ENCODE measurements around the gene ACTMAP. TPM values are rescaled to one million over a fixed set of nuclear protein-coding genes. Genes with fewer than 3 reads are reported as not detected.

ACTMAP gene
- total RNA-seq, 4 donors from 2014 or later, result 3.3 to 8.5 (median 4.5) TPM

DNA sequence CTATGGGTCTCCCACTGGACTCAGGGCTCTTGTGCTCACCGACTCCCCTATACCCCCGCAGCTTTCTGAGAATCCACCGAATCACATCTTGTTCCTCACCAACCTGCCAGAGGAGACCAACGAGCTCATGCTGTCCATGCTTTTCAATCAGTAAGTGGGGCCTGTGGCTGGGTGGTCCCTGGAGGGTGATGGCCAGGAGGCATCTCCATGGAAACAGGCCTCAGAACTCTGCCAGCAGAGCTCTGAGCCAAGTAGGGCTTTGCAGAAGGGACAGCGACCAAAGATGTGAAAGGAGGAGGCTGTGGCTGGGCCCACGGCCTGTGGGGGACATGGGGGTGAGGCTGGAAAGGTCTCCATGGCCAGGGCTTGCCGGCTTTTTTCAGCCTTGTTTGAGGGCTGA lies 13.2 kb upstream of the ACTMAP start:
- Histone ChIP-seq H3K4me3 (replicated peaks in 1 of 3) (no peak overlapping the region), H3K9me3 (no peaks in the 10 kb centered on the region), H3K36me3 (peaks cover 78 to 82% of the 10 kb centered on the region in 2 donors), H3K4me1 (no peaks in the 10 kb centered on the region), H3K27me3 (no peaks in the 10 kb centered on the region), H3K27ac (no peak overlapping the region)
- 90 to 99% methylated on average over 6 to 7 of the region's 7 CpGs for WGBS, 2 donors
- no peak for TF ChIP-seq POLR2A (IDR thresholded peaks at IDR 0.05)
- TF ChIP-seq, protein P1, sequence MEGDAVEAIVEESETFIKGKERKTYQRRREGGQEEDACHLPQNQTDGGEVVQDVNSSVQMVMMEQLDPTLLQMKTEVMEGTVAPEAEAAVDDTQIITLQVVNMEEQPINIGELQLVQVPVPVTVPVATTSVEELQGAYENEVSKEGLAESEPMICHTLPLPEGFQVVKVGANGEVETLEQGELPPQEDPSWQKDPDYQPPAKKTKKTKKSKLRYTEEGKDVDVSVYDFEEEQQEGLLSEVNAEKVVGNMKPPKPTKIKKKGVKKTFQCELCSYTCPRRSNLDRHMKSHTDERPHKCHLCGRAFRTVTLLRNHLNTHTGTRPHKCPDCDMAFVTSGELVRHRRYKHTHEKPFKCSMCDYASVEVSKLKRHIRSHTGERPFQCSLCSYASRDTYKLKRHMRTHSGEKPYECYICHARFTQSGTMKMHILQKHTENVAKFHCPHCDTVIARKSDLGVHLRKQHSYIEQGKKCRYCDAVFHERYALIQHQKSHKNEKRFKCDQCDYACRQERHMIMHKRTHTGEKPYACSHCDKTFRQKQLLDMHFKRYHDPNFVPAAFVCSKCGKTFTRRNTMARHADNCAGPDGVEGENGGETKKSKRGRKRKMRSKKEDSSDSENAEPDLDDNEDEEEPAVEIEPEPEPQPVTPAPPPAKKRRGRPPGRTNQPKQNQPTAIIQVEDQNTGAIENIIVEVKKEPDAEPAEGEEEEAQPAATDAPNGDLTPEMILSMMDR (IDR thresholded peaks at IDR 0.05), result no peak
- no peak for DNase-seq
- intact Hi-C loops (cut with DNase I), result no loop called here

- 90 to 93% methylated on average over 17 of the region's 17 CpGs for WGBS, 2 donors
- H3K27ac ChIP-seq, result no peak overlapping the region
- intact Hi-C loops (cut with DNase I), result no loop called here
- TF ChIP-seq POLR2A (IDR thresholded peaks at IDR 0.05), result no peak
- TF ChIP-seq, protein P1 (IDR thresholded peaks at IDR 0.05), result no peak
- no peak overlapping the region for H3K4me3 ChIP-seq (replicated peaks in 1 of 3)
- no peaks in the 10 kb centered on the region for H3K27me3 ChIP-seq
- DNase-seq, result no peak
- H3K4me1 ChIP-seq, result no peaks in the 10 kb centered on the region
- H3K36me3 ChIP-seq, result peaks cover 83 to 87% of the 10 kb centered on the region in 2 donors
- H3K9me3 ChIP-seq, result no peaks in the 10 kb centered on the region
These were observed 12.6 kb upstream of the ACTMAP start for GRCh38 chr19:40762754-40763470.

DNA sequence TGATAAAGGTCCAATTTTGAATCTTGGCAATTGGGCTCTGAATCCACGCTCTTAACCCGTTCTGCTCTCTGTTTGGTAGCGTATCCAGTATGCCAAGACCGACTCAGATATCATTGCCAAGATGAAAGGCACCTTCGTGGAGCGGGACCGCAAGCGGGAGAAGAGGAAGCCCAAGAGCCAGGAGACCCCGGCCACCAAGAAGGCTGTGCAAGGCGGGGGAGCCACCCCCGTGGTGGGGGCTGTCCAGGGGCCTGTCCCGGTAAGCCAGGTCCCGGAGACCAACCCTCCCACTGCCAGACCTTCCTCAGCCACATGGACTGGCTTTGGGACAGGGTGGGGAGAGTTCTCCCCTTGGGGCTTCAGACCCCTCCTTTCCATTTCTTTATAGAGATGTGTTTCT lies 9.1 kb upstream of the ACTMAP start:
- intact Hi-C loops (cut with DNase I), result no loop called here
- 95 to 96% methylated on average over 13 of the region's 13 CpGs for WGBS, 2 donors
- Histone ChIP-seq H3K36me3 (peaks cover 65 to 68% of the 10 kb centered on the region in 2 donors), H3K4me3 (replicated peaks in 1 of 3) (no peak overlapping the region), H3K27ac (no peak overlapping the region), H3K9me3 (no peaks in the 10 kb centered on the region), H3K27me3 (no peaks in the 10 kb centered on the region), H3K4me1 (peaks cover 5 to 13% of the 10 kb centered on the region in 2 donors)
- no peak for DNase-seq
- no peak for TF ChIP-seq POLR2A (IDR thresholded peaks at IDR 0.05)
- TF ChIP-seq, protein P1 (IDR thresholded peaks at IDR 0.05), result no peak

GRCh38 chr19:40758491-40758890 lies 8.2 kb upstream of the ACTMAP start:
- no peaks in the 10 kb centered on the region for H3K9me3 ChIP-seq
- H3K4me3 ChIP-seq (replicated peaks in 1 of 3), result no peak overlapping the region
- DNase-seq, result no peak
- TF ChIP-seq, protein P1 (IDR thresholded peaks at IDR 0.05), result no peak
- TF ChIP-seq POLR2A (IDR thresholded peaks at IDR 0.05), result no peak
- WGBS, 2 donors, result 96 to 97% methylated on average over 3 of the region's 3 CpGs
- peaks cover 12 to 21% of the 10 kb centered on the region in 2 donors for H3K4me1 ChIP-seq
- no peak overlapping the region for H3K27ac ChIP-seq
- no peaks in the 10 kb centered on the region for H3K27me3 ChIP-seq
- intact Hi-C loops (cut with DNase I), result no loop called here
- H3K36me3 ChIP-seq, result peaks cover 57 to 59% of the 10 kb centered on the region in 2 donors

DNA sequence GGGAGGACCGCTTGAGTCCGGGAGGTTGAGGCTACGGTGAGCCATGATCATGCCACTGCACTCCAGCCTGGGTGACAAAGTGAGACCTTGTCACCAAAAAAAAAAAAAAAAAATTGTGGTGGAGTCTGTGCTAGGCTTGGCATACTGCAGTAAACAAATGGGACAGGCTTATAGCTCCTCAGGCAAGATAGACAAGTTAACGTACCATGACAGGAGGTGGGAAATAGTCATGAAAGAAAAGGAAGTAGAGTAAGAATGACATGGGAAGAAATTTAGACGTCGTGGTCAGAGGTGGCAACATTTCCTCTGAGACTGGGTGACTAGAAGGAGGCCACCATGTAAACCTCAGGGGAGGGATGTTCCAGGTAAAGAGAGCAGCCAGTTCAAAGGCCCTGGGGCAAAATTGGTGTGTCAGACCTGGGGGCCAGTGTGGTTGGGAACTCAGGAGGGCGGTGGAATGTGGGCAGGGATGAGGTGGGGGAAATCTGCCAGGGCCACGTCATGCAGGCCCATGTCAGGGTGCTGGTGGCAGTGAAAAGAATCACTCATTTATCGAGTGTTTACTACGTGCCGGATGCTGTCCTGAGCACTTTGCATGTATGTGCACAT lies 6.3 kb upstream of the ACTMAP start:
- no peak for TF ChIP-seq POLR2A (IDR thresholded peaks at IDR 0.05)
- TF ChIP-seq, protein P1 (IDR thresholded peaks at IDR 0.05), result no peak
- H3K9me3 ChIP-seq, result no peaks in the 10 kb centered on the region
- no peak overlapping the region for H3K27ac ChIP-seq
- H3K36me3 ChIP-seq, result peaks cover 38 to 40% of the 10 kb centered on the region in 2 donors
- H3K27me3 ChIP-seq, result no peaks in the 10 kb centered on the region
- 74 to 75% methylated on average over 10 to 11 of the region's 11 CpGs for WGBS, 2 donors
- peaks cover 25 to 36% of the 10 kb centered on the region in 2 donors for H3K4me1 ChIP-seq
- no peak overlapping the region for H3K4me3 ChIP-seq (replicated peaks in 1 of 3)
- DNase-seq, result no peak
- intact Hi-C loops (cut with DNase I), result no loop called here

All from thyroid gland (tissue), 4 donors.